ENCODE results near the gene ECHDC1.

ECHDC1 gene

GRCh38 chr6:127319686-127320085 lies 23.7 kb downstream of the ECHDC1 start:
- no peaks in the 10 kb centered on the region for H3K36me3 ChIP-seq (replicated peaks)
- no peak for DNase-seq (ENCODE audit: low spot score in 2 of 2)
- H3K9me3 ChIP-seq, result no peaks in the 10 kb centered on the region
- no peaks in the 10 kb centered on the region for H3K4me1 ChIP-seq
- no peaks in the 10 kb centered on the region for H3K27me3 ChIP-seq (ENCODE audit: low read depth)
- no peak overlapping the region for H3K4me3 ChIP-seq
- in situ Hi-C loops (cut with MboI; ENCODE audit: low sequenced_read_pairs), result loop anchor here (25.0 kb wide), 1 partner anchor 218 kb away; no protein-coding TSS in a partner anchor

GRCh38 chr6:127317388-127318128 lies 25.9 kb downstream of the ECHDC1 start:
- no peaks in the 10 kb centered on the region for H3K27me3 ChIP-seq (ENCODE audit: low read depth)
- in situ Hi-C loops (cut with MboI; ENCODE audit: low sequenced_read_pairs), result loop anchor here (25.0 kb wide), 1 partner anchor 220 kb away; no protein-coding TSS in a partner anchor
- no peaks in the 10 kb centered on the region for H3K36me3 ChIP-seq (replicated peaks)

GRCh38 chr6:127305741-127306140 lies 37.7 kb downstream of the ECHDC1 start:
- no peaks in the 10 kb centered on the region for H3K9me3 ChIP-seq
- H3K4me3 ChIP-seq, result no peak overlapping the region
- no peak for DNase-seq (ENCODE audit: low spot score in 2 of 2)
- in situ Hi-C loops (cut with MboI; ENCODE audit: low sequenced_read_pairs), result loop anchor here (25.0 kb wide), 1 partner anchor 232 kb away; no protein-coding TSS in a partner anchor
- no peaks in the 10 kb centered on the region for H3K4me1 ChIP-seq
- H3K36me3 ChIP-seq (replicated peaks), result no peaks in the 10 kb centered on the region
- no peaks in the 10 kb centered on the region for H3K27me3 ChIP-seq (ENCODE audit: low read depth)

More at GRCh38 chr6:127317388-127318128, 25.9 kb downstream of the ECHDC1 start:
- DNase-seq (ENCODE audit: low spot score in 2 of 2), result no peak
- Histone ChIP-seq H3K9me3 (no peaks in the 10 kb centered on the region), H3K4me3 (no peak overlapping the region), H3K4me1 (no peaks in the 10 kb centered on the region)

GRCh38 chr6:127303917-127304316 lies 39.5 kb downstream of the ECHDC1 start:
- Histone ChIP-seq H3K36me3 (replicated peaks) (no peaks in the 10 kb centered on the region), H3K9me3 (no peaks in the 10 kb centered on the region), H3K4me3 (no peak overlapping the region), H3K27me3 (ENCODE audit: low read depth) (no peaks in the 10 kb centered on the region), H3K4me1 (no peaks in the 10 kb centered on the region)
- DNase-seq (ENCODE audit: low spot score in 2 of 2), result no peak
- in situ Hi-C loops (cut with MboI; ENCODE audit: low sequenced_read_pairs), result loop anchor here (25.0 kb wide), 1 partner anchor 233 kb away; no protein-coding TSS in a partner anchor

GRCh38 chr6:127302728-127303660 lies 40.4 kb downstream of the ECHDC1 start:
- Histone ChIP-seq H3K9me3 (no peaks in the 10 kb centered on the region), H3K27me3 (ENCODE audit: low read depth) (no peaks in the 10 kb centered on the region), H3K36me3 (replicated peaks) (no peaks in the 10 kb centered on the region), H3K4me3 (no peak overlapping the region), H3K4me1 (peaks cover 4% of the 10 kb centered on the region; the same call in 1 of the 2 replicates)
- in situ Hi-C loops (cut with MboI; ENCODE audit: low sequenced_read_pairs), result loop anchor here (25.0 kb wide), 1 partner anchor 234 kb away; no protein-coding TSS in a partner anchor
- DNase-seq (ENCODE audit: low spot score in 2 of 2), result peak; percentile 49 to 53

- in situ Hi-C loops (cut with MboI; ENCODE audit: low sequenced_read_pairs), result loop anchor here (25.0 kb wide), 1 partner anchor 236 kb away; no protein-coding TSS in a partner anchor
- Histone ChIP-seq H3K36me3 (replicated peaks) (no peaks in the 10 kb centered on the region), H3K27me3 (ENCODE audit: low read depth) (no peaks in the 10 kb centered on the region), H3K4me3 (no peak overlapping the region), H3K9me3 (no peaks in the 10 kb centered on the region), H3K4me1 (peaks cover 4% of the 10 kb centered on the region; the same call in 1 of the 2 replicates)
- no peak for DNase-seq (ENCODE audit: low spot score in 2 of 2)
Observed at GRCh38 chr6:127301199-127301700, 42.2 kb downstream of the ECHDC1 start.

- in situ Hi-C loops (cut with MboI; ENCODE audit: low sequenced_read_pairs), result loop anchor here (25.0 kb wide), 1 partner anchor 237 kb away; no protein-coding TSS in a partner anchor
- H3K4me3 ChIP-seq, result no peak overlapping the region
- DNase-seq (ENCODE audit: low spot score in 2 of 2), result no peak
- H3K9me3 ChIP-seq, result no peaks in the 10 kb centered on the region
- H3K4me1 ChIP-seq, result peaks cover 4% of the 10 kb centered on the region; the same call in 1 of the 2 replicates
- H3K36me3 ChIP-seq (replicated peaks), result no peaks in the 10 kb centered on the region
- no peaks in the 10 kb centered on the region for H3K27me3 ChIP-seq (ENCODE audit: low read depth)
Observed at GRCh38 chr6:127300411-127300810, 43.0 kb downstream of the ECHDC1 start.

GRCh38 chr6:127299522-127300240 lies 43.7 kb downstream of the ECHDC1 start:
- no peak for DNase-seq (ENCODE audit: low spot score in 2 of 2)
- H3K4me1 ChIP-seq, result peaks cover 4% of the 10 kb centered on the region; the same call in 1 of the 2 replicates
- no peak overlapping the region for H3K4me3 ChIP-seq
- H3K9me3 ChIP-seq, result no peaks in the 10 kb centered on the region
- in situ Hi-C loops (cut with MboI; ENCODE audit: low sequenced_read_pairs), result loop anchor here (25.0 kb wide), 1 partner anchor 238 kb away; no protein-coding TSS in a partner anchor
- H3K27me3 ChIP-seq (ENCODE audit: low read depth), result no peaks in the 10 kb centered on the region
- H3K36me3 ChIP-seq (replicated peaks), result no peaks in the 10 kb centered on the region

- no peak overlapping the region for H3K4me3 ChIP-seq
- H3K36me3 ChIP-seq (replicated peaks), result no peaks in the 10 kb centered on the region
- H3K4me1 ChIP-seq, result peaks cover 4% of the 10 kb centered on the region; the same call in 1 of the 2 replicates
- DNase-seq (ENCODE audit: low spot score in 2 of 2), result no peak
- no peaks in the 10 kb centered on the region for H3K9me3 ChIP-seq
- no peaks in the 10 kb centered on the region for H3K27me3 ChIP-seq (ENCODE audit: low read depth)
- in situ Hi-C loops (cut with MboI; ENCODE audit: low sequenced_read_pairs), result no loop called here
Observed at GRCh38 chr6:127298475-127298874, 44.9 kb downstream of the ECHDC1 start.

GRCh38 chr6:127297502-127298070 lies 45.8 kb downstream of the ECHDC1 start:
- Histone ChIP-seq H3K36me3 (replicated peaks) (no peaks in the 10 kb centered on the region), H3K9me3 (no peaks in the 10 kb centered on the region), H3K4me1 (peaks cover 4% of the 10 kb centered on the region; the same call in 1 of the 2 replicates), H3K27me3 (ENCODE audit: low read depth) (no peaks in the 10 kb centered on the region), H3K4me3 (no peak overlapping the region)
- in situ Hi-C loops (cut with MboI; ENCODE audit: low sequenced_read_pairs), result no loop called here
- DNase-seq (ENCODE audit: low spot score in 2 of 2), result no peak

- in situ Hi-C loops (cut with MboI; ENCODE audit: low sequenced_read_pairs), result no loop called here
- Histone ChIP-seq H3K4me1 (no peaks in the 10 kb centered on the region), H3K36me3 (replicated peaks) (peaks cover 8% of the 10 kb centered on the region), H3K9me3 (no peaks in the 10 kb centered on the region), H3K27me3 (ENCODE audit: low read depth) (no peaks in the 10 kb centered on the region), H3K4me3 (no peak overlapping the region)
- no peak for DNase-seq (ENCODE audit: low spot score in 2 of 2)
Observed at GRCh38 chr6:127291495-127291894, 51.9 kb downstream of the ECHDC1 start.

- in situ Hi-C loops (cut with MboI; ENCODE audit: low sequenced_read_pairs), result no loop called here
- H3K4me3 ChIP-seq, result no peak overlapping the region
- H3K9me3 ChIP-seq, result no peaks in the 10 kb centered on the region
- peaks cover 13% of the 10 kb centered on the region for H3K36me3 ChIP-seq (replicated peaks)
- no peak for DNase-seq (ENCODE audit: low spot score in 2 of 2)
- H3K27me3 ChIP-seq (ENCODE audit: low read depth), result no peaks in the 10 kb centered on the region
- H3K4me1 ChIP-seq, result no peaks in the 10 kb centered on the region
Observed at GRCh38 chr6:127290391-127291265, 52.8 kb downstream of the ECHDC1 start.
